Stimulated activated CD4-positive, alpha-beta T cell treated with anti-CD3 and anti-CD28 coated beads, TNF-alpha, amount 100 ng/mL, for 48 hours (primary cell): Measurements from ENCODE around the gene TBC1D24.
A peak's percentile ranks its signal among the peaks of the same experiment; 100 is the strongest.

Experiments used
- DNase-seq, 3 donors: peaks; one replicate each; pipeline ENCODE4 v3.0.0-alpha.2; 2020; ENCODE audit warnings: low read depth in 3 of 3

Gene TBC1D24

GRCh38 chr16:2482708-2483534 lies 8.0 kb downstream of the TBC1D24 start:
- no peak for DNase-seq

- DNase-seq: no peak
Measured at GRCh38 chr16:2483939-2484897, 9.3 kb downstream of the TBC1D24 start.

- no peak for DNase-seq
Measured at GRCh38 chr16:2484898-2485508, 10.1 kb downstream of the TBC1D24 start.

- no peak for DNase-seq
Measured at GRCh38 chr16:2485811-2486507, 11.0 kb downstream of the TBC1D24 start.

- peak; percentile 48 to 63 (median 55) for DNase-seq
Measured at GRCh38 chr16:2486645-2487516, 12.0 kb downstream of the TBC1D24 start.

- DNase-seq: no peak
Measured at GRCh38 chr16:2487517-2487842, 12.6 kb downstream of the TBC1D24 start.

- DNase-seq: no peak
Measured at GRCh38 chr16:2487903-2488531, 13.1 kb downstream of the TBC1D24 start.

- DNase-seq: no peak
Measured at GRCh38 chr16:2489581-2489980, 14.7 kb downstream of the TBC1D24 start.

- no peak for DNase-seq
Measured at GRCh38 chr16:2490190-2491105, 15.5 kb downstream of the TBC1D24 start.

GRCh38 chr16:2492292-2492691 lies 17.4 kb downstream of the TBC1D24 start:
- DNase-seq: no peak

GRCh38 chr16:2493605-2494004 lies 18.7 kb downstream of the TBC1D24 start:
- no peak for DNase-seq

GRCh38 chr16:2494616-2495015 lies 19.7 kb downstream of the TBC1D24 start:
- no peak for DNase-seq

- no peak for DNase-seq
Measured at GRCh38 chr16:2495041-2495440, 20.1 kb downstream of the TBC1D24 start.

- DNase-seq: no peak
Measured at GRCh38 chr16:2496223-2497115, 21.5 kb downstream of the TBC1D24 start.

GRCh38 chr16:2497116-2497630 lies 22.2 kb downstream of the TBC1D24 start:
- no peak for DNase-seq

GRCh38 chr16:2497695-2498484 lies 23.0 kb downstream of the TBC1D24 start:
- no peak for DNase-seq
